H1 (cell line): Measurements from ENCODE around the gene SECTM1. TPM values are rescaled to one million over a fixed set of nuclear protein-coding genes. Genes with fewer than 3 reads are reported as not detected.

Experiments
- CTCF ChIA-PET: fragments of 300-600 bp; sonication (Branson Sonifier 250); formaldehyde crosslinking; loops from one replicate; lab custom pipeline; 2021; ENCODE audit not compliant: partially characterized antibody; lab: Charles Lee
- POLR2A ChIA-PET: fragments of 300-600 bp; sonication (Branson Sonifier 250); formaldehyde crosslinking; loops from one replicate; lab custom pipeline; 2021; ENCODE audit warnings: inconsistent platforms; ENCODE audit not compliant: partially characterized antibody; lab: Charles Lee
- DNase-seq, 2 experiments: peaks; one replicate each; pipeline versions ENCODE4 v3.0.0 to v3.0.0-alpha.2; 2010 to 2022; ENCODE audit warnings: low spot score in 2 of 2, low read depth in 1 of 2, mixed read lengths in 1 of 2
- FAIRE-seq: peaks from 2 replicates; lab custom pipeline; 2011; peaks lifted over from hg19 to GRCh38; lab: Jason Lieb, UNC
- H2AFZ ChIP-seq: 2 replicates; pipeline ENCODE4 v1.8.1; 2012; ENCODE audit warnings: low read length, inconsistent platforms
- H2AK5ac ChIP-seq: 2 replicates; pipeline ENCODE4 v1.6.1; 2013; ENCODE audit warnings: low read depth, low read length
- H2BK120ac ChIP-seq: replicated peaks from 2 replicates; pipeline ENCODE3; 2013; ENCODE audit warnings: low read depth, low read length, inconsistent platforms
- H2BK12ac ChIP-seq: 2 replicates; pipeline ENCODE4 v1.6.1; 2013; ENCODE audit warnings: low read depth, low read length
- H2BK15ac ChIP-seq: 2 replicates; pipeline ENCODE4 v1.6.1; 2013; ENCODE audit warnings: low read length
- H2BK20ac ChIP-seq: 2 replicates; pipeline ENCODE4 v1.6.1; 2013; ENCODE audit warnings: low read length
- H2BK5ac ChIP-seq: 2 replicates; pipeline ENCODE4 v1.6.1; 2013; ENCODE audit warnings: low read depth, low read length
- H3K14ac ChIP-seq: 2 replicates; pipeline ENCODE4 v1.6.1; 2013; ENCODE audit warnings: inconsistent platforms; ENCODE audit not compliant: insufficient read length
- H3K18ac ChIP-seq: 2 replicates; pipeline ENCODE4 v1.6.1; 2013; ENCODE audit warnings: low read length; ENCODE audit errors: extremely low read depth
- H3K23ac ChIP-seq: 2 replicates; pipeline ENCODE4 v1.6.1; 2013; ENCODE audit warnings: inconsistent platforms; ENCODE audit not compliant: insufficient read length
- H3K23me2 ChIP-seq: 2 replicates; pipeline ENCODE4 v1.6.1; 2013; ENCODE audit warnings: low read depth, low read length
- H3K27ac ChIP-seq: 2 replicates; pipeline ENCODE4 v1.6.1; 2011; ENCODE audit warnings: low read depth, low read length, inconsistent platforms
- H3K27me3 ChIP-seq, 4 experiments: replicated peaks in 1 of 4; 1 replicate in 1 of 4; 2 replicates in 3 of 4; pipeline versions ENCODE4 v1.6.1 to v1.8.1; 2011 to 2013; ENCODE audit warnings: low read length in 3 of 4, mild to moderate bottlenecking in 3 of 4, inconsistent platforms in 2 of 4, mixed read lengths in 2 of 4, moderate library complexity in 1 of 4; ENCODE audit not compliant: control insufficient read depth in 3 of 4, insufficient read depth in 3 of 4; ENCODE audit errors: extremely low read depth in 1 of 4
- H3K36me3 ChIP-seq, 4 experiments: 2 replicates each; pipeline versions ENCODE4 v1.6.1 to v1.8.1; 2011 to 2013; ENCODE audit warnings: mild to moderate bottlenecking in 4 of 4, low read length in 3 of 4, moderate library complexity in 2 of 4, control low read depth in 1 of 4, inconsistent platforms in 1 of 4; ENCODE audit not compliant: insufficient read depth in 4 of 4, control insufficient read depth in 2 of 4
- H3K4ac ChIP-seq: replicated peaks from 2 replicates; pipeline ENCODE3; 2013; ENCODE audit warnings: low read length, low read depth, mixed read lengths, inconsistent platforms; ENCODE audit not compliant: insufficient read length
- H3K4me1 ChIP-seq, 4 experiments: replicated peaks in 1 of 4; 1 replicate in 1 of 4; 2 replicates in 3 of 4; pipeline versions ENCODE4 v1.6.1 to v1.8.1; 2011 to 2013; ENCODE audit warnings: low read length in 3 of 4, inconsistent platforms in 2 of 4, mixed read lengths in 1 of 4; ENCODE audit not compliant: insufficient read depth in 4 of 4, control insufficient read depth in 3 of 4
- H3K4me2 ChIP-seq, 2 experiments: 2 replicates each; pipeline versions ENCODE4 v1.6.1 to v1.8.1; 2011 to 2013; ENCODE audit warnings: low read depth in 2 of 2, low read length in 2 of 2, control low read depth in 1 of 2, inconsistent platforms in 1 of 2, mild to moderate bottlenecking in 1 of 2; ENCODE audit not compliant: insufficient read depth in 1 of 2
- H3K4me3 ChIP-seq, 4 experiments: fragments of 200-600, 300-600 bp in 1 of 4; sonication (generic), shearing (Covaris generic), sonication (Bioruptor Twin) in 1 of 4; 2 replicates each; pipeline versions ENCODE4 v1.5.1 to v1.8.1; 2011 to 2016; ENCODE audit warnings: low read length in 4 of 4, low read depth in 3 of 4, control low read depth in 2 of 4, inconsistent platforms in 2 of 4, mild to moderate bottlenecking in 2 of 4, mixed read lengths in 1 of 4, moderate library complexity in 1 of 4; ENCODE audit not compliant: insufficient read depth in 2 of 4; ENCODE audit errors: extremely low read depth in 1 of 4
- H3K56ac ChIP-seq: replicated peaks from 2 replicates; pipeline ENCODE3; 2013; ENCODE audit warnings: low read depth, mild to moderate bottlenecking, mixed read lengths, low read length, inconsistent platforms; ENCODE audit not compliant: insufficient read length
- H3K79me1 ChIP-seq: 2 replicates; pipeline ENCODE4 v1.6.1; 2013; ENCODE audit warnings: low read depth, low read length, control low read depth
- H3K79me2 ChIP-seq, 2 experiments: 2 replicates each; pipeline versions ENCODE4 v1.6.1 to v1.8.1; 2012 to 2013; ENCODE audit warnings: low read length in 2 of 2, mild to moderate bottlenecking in 2 of 2, inconsistent platforms in 1 of 2; ENCODE audit not compliant: insufficient read depth in 2 of 2, control insufficient read depth in 1 of 2
- H3K9ac ChIP-seq, 4 experiments: replicated peaks in 1 of 4; 1 replicate in 1 of 4; 2 replicates in 3 of 4; pipeline versions ENCODE4 v1.6.1 to v1.8.1; 2011 to 2013; ENCODE audit warnings: low read depth in 3 of 4, low read length in 3 of 4, control low read depth in 2 of 4, mild to moderate bottlenecking in 2 of 4, moderate library complexity in 2 of 4, inconsistent platforms in 1 of 4; ENCODE audit errors: extremely low read depth in 1 of 4
- H3K9me3 ChIP-seq, 2 experiments: 2 replicates each; pipeline versions ENCODE4 v1.6.1 to v1.8.1; 2012 to 2013; ENCODE audit warnings: mild to moderate bottlenecking in 2 of 2, moderate library complexity in 2 of 2, control low read depth in 1 of 2, inconsistent platforms in 1 of 2, low read depth in 1 of 2, low read length in 1 of 2, mixed read lengths in 1 of 2; ENCODE audit not compliant: insufficient read depth in 2 of 2
- H4K20me1 ChIP-seq, 2 experiments: replicated peaks in 1 of 2; 2 replicates each; pipeline versions ENCODE3 to v1.8.1; 2011 to 2013; ENCODE audit warnings: inconsistent platforms in 2 of 2, low read length in 2 of 2, mild to moderate bottlenecking in 1 of 2; ENCODE audit not compliant: insufficient read depth in 2 of 2, control insufficient read depth in 1 of 2
- H4K5ac ChIP-seq: 2 replicates; pipeline ENCODE4 v1.6.1; 2013; ENCODE audit warnings: low read length, low read depth, mixed read lengths, inconsistent platforms; ENCODE audit not compliant: insufficient read length
- H4K8ac ChIP-seq: 2 replicates; pipeline ENCODE4 v1.8.0; 2013; ENCODE audit warnings: mild to moderate bottlenecking, moderate library complexity, low read length, inconsistent platforms; ENCODE audit not compliant: insufficient read depth; ENCODE audit errors: extremely low read depth
- H4K91ac ChIP-seq: replicated peaks from 2 replicates; pipeline ENCODE3; 2013; ENCODE audit warnings: low read length, mixed read lengths, inconsistent platforms; ENCODE audit not compliant: insufficient read length
- MAFK ChIP-seq: IDR thresholded peaks from 2 replicates; pipeline ENCODE4 v1.6.1; 2012; ENCODE audit warnings: low read depth, mild to moderate bottlenecking, improper control_type of control experiment, low read length
- POLR2AphosphoS5 ChIP-seq: IDR thresholded peaks from 2 replicates; pipeline ENCODE4 v1.6.1; 2011; ENCODE audit warnings: low read depth, low read length
- RBBP5 ChIP-seq: IDR thresholded peaks from 2 replicates; pipeline ENCODE4 v1.7.1; 2012; ENCODE audit warnings: low read depth, mild to moderate bottlenecking, inconsistent platforms, low read length, moderate library complexity, borderline replicate concordance
- RXRA ChIP-seq: IDR thresholded peaks from 2 replicates; pipeline ENCODE4 v1.6.1; 2011; ENCODE audit warnings: low read depth, mild to moderate bottlenecking, low read length, moderate library complexity; ENCODE audit not compliant: insufficient read depth
- TCF12 ChIP-seq: IDR thresholded peaks from 2 replicates; pipeline ENCODE4 v1.6.1; 2011; ENCODE audit warnings: low read depth, mild to moderate bottlenecking, low read length
- WGBS, 2 experiments: shearing (Covaris generic) in 1 of 2; methylation state at CpG; one replicate each; pipeline versions ENCODE4 v1.1.6 to v1.1.7; 2013 to 2015; ENCODE audit warnings: low lambda C conversion rate in 2 of 2, mixed read lengths in 2 of 2, inconsistent platforms in 1 of 2, low coverage in 1 of 2, missing lambda C conversion rate in 1 of 2; ENCODE audit not compliant: insufficient replicate concordance in 2 of 2, insufficient coverage in 1 of 2, insufficient read length in 1 of 2; ENCODE audit errors: extremely low coverage in 1 of 2, missing lambda C conversion rate in 1 of 2; 5-methylcytosine and 5-hydroxymethylcytosine counted together
- polyA plus RNA-seq, 7 experiments: library from polyadenylated mRNA; depleted of rRNA in 3 of 7; stranded (reverse) in 5 of 7; unstranded in 2 of 7; fragments of >200 nt in 5 of 7; fragments of 200-250 nt in 2 of 7; gene quantifications; 1 replicate in 5 of 7; 2 replicates in 1 of 7; 4 replicates in 1 of 7; pipeline versions ENCODE4 v1.2.1 to v1.2.3, GENCODE V29; 2011 to 2013; ENCODE audit warnings: missing spikeins in 2 of 7, mixed read lengths in 2 of 7
- total RNA-seq: library from RNA; stranded (reverse); fragmentation: NEBNext Ultra II Directional; extraction: Animal tissue kit (Norgen Biotek cat#: 25700); gene quantifications from 2 replicates; pipeline ENCODE4 v1.2.1, GENCODE V29; 2021
- TF ChIP-seq, protein P1 (sequence below): IDR thresholded peaks from 2 replicates; pipeline ENCODE4 v1.6.1; 2011; ENCODE audit warnings: low read length, improper control_type of control experiment
- TF ChIP-seq, protein P2 (sequence below), 3 experiments: IDR thresholded peaks; 1 replicate in 2 of 3; 2 replicates in 1 of 3; pipeline versions ENCODE4 v1.5.1 to v1.6.1; 2011; ENCODE audit warnings: low read length in 3 of 3, mild to moderate bottlenecking in 3 of 3, inconsistent platforms in 2 of 3, low read depth in 1 of 3, moderate library complexity in 1 of 3; ENCODE audit not compliant: insufficient read depth in 1 of 3; ENCODE audit errors: control extremely low read depth in 1 of 3
- TF ChIP-seq, protein P3 (sequence below): IDR thresholded peaks from 2 replicates; pipeline ENCODE4 v1.6.1; 2012; ENCODE audit warnings: inconsistent platforms

The SECTM1 gene
- total and polyA plus RNA-seq, 2 of the 8 experiments (the other 6 are each of a cell fraction or from before 2014, with no cell fraction given), result 0.20 to 0.65 TPM

DNA sequence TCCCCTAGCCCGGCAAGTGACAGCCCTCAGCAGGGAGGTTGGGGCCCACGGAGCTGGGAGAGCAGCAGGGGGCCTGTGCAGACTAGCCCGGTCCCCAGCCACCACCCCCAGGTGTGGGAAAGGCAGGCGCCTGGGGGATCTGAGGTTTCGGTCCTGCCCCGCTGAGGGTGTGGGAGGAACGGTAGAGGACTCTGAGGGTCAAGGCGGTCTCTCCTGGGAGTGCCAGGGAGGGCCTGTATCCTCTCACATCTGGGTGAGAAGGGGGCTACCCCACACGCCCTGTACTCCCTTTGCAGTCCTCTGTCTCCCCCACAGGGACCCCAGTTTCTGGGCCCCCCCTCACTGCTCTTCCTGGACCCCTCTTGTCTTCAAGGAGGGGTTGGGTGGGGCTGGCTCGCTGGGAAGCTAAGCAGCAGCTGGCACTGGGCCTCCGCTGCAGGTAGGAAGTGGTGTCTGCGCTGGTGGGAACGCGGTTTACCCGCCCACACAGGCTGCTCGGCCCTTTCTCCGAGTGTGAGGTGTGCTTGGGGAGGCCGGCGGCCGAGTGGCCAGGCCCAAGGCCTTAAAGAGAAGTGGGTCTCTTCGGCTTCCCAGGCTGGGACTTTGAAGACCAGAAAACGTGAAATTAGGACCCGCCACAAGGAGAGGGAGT, 31.5 kb downstream of the SECTM1 start:
- H2BK15ac ChIP-seq, result no peak overlapping the region
- POLR2A ChIA-PET, result interaction anchor here (1.3 to 1.5 kb wide), 2 partner anchors 10 to 18 kb away, joined by 3 read pairs; no protein-coding TSS in a partner anchor
- H2BK12ac ChIP-seq, result no peak overlapping the region
- H2BK120ac ChIP-seq, result no peak overlapping the region
- H3K79me1 ChIP-seq, result no peaks in the 10 kb centered on the region
- peaks cover 0 to 2% (median 0%) of the 10 kb centered on the region in 4 experiments; a peak in 2 of 7 replicates for H3K27me3 ChIP-seq
- no peak overlapping the region for H3K23ac ChIP-seq
- no peak overlapping the region for H4K5ac ChIP-seq
- H3K27ac ChIP-seq, result no peak overlapping the region
- no peak overlapping the region for H3K4me2 ChIP-seq
- no peak overlapping the region for H2AFZ ChIP-seq
- no peaks in the 10 kb centered on the region for H4K20me1 ChIP-seq
- no peak overlapping the region for H4K8ac ChIP-seq
- 83% methylated on average over 20 of the region's 23 CpGs; no CpG with 5 or more reads in 1 of the 2 experiments for WGBS, 2 experiments
- no peaks in the 10 kb centered on the region for H3K9me3 ChIP-seq
- no peaks in the 10 kb centered on the region; a peak in 1 of 8 replicates for H3K36me3 ChIP-seq
- H3K4me3 ChIP-seq, result no peak overlapping the region
- DNase-seq, result no peak
- H3K14ac ChIP-seq, result no peak overlapping the region
- FAIRE-seq, result no peak
- H3K4ac ChIP-seq, result no peak overlapping the region
- no peak overlapping the region for H3K56ac ChIP-seq
- no peak overlapping the region for H2AK5ac ChIP-seq
- no peak overlapping the region for H2BK5ac ChIP-seq
- H3K18ac ChIP-seq, result no peak overlapping the region
- H3K9ac ChIP-seq, result no peak overlapping the region
- H3K23me2 ChIP-seq, result no peaks in the 10 kb centered on the region
- no peak overlapping the region for H4K91ac ChIP-seq
- CTCF ChIA-PET, result interaction anchor here (0.7 to 4.7 kb wide), 14 partner anchors 10 to 369 kb away, joined by 3 to 32 read pairs (median 4); partner anchors contain the start of gene CD7
- no peaks in the 10 kb centered on the region for H3K79me2 ChIP-seq
- H3K4me1 ChIP-seq, result peaks cover 0 to 9% (median 3%) of the 10 kb centered on the region in 4 experiments; a peak in 3 of 7 replicates
- H2BK20ac ChIP-seq, result no peak overlapping the region
- TF ChIP-seq POLR2AphosphoS5 (no peak), RXRA (no peak), TCF12 (no peak), MAFK (no peak), RBBP5 (no peak)
- TF ChIP-seq, protein P1, sequence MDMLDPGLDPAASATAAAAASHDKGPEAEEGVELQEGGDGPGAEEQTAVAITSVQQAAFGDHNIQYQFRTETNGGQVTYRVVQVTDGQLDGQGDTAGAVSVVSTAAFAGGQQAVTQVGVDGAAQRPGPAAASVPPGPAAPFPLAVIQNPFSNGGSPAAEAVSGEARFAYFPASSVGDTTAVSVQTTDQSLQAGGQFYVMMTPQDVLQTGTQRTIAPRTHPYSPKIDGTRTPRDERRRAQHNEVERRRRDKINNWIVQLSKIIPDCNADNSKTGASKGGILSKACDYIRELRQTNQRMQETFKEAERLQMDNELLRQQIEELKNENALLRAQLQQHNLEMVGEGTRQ, result no peak
- TF ChIP-seq, protein P2, sequence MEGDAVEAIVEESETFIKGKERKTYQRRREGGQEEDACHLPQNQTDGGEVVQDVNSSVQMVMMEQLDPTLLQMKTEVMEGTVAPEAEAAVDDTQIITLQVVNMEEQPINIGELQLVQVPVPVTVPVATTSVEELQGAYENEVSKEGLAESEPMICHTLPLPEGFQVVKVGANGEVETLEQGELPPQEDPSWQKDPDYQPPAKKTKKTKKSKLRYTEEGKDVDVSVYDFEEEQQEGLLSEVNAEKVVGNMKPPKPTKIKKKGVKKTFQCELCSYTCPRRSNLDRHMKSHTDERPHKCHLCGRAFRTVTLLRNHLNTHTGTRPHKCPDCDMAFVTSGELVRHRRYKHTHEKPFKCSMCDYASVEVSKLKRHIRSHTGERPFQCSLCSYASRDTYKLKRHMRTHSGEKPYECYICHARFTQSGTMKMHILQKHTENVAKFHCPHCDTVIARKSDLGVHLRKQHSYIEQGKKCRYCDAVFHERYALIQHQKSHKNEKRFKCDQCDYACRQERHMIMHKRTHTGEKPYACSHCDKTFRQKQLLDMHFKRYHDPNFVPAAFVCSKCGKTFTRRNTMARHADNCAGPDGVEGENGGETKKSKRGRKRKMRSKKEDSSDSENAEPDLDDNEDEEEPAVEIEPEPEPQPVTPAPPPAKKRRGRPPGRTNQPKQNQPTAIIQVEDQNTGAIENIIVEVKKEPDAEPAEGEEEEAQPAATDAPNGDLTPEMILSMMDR (IDR thresholded peaks at IDR 0.05; ENCODE audit: control extremely low read depth in 1 of 3, insufficient read depth in 1 of 3, low read depth in 1 of 3, low read length in 3 of 3), result no peak
- TF ChIP-seq, protein P3, sequence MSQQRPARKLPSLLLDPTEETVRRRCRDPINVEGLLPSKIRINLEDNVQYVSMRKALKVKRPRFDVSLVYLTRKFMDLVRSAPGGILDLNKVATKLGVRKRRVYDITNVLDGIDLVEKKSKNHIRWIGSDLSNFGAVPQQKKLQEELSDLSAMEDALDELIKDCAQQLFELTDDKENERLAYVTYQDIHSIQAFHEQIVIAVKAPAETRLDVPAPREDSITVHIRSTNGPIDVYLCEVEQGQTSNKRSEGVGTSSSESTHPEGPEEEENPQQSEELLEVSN, result no peak
